IgD-negative memory B cell (primary cell): ENCODE data around the gene UBL5. TPM values are rescaled to one million over a fixed set of nuclear protein-coding genes. Genes with fewer than 3 reads are reported as not detected.
A peak's percentile ranks its signal among the peaks of the same experiment; 100 is the strongest.

ENCODE experiments used
- H3K27ac Mint-ChIP-seq, 3 donors: one replicate each; pipeline ENCODE4 v1.8.0; 2020 to 2022; ENCODE audit warnings: mild to moderate bottlenecking in 3 of 3, mixed read lengths in 3 of 3, moderate library complexity in 1 of 3
- H3K27me3 Mint-ChIP-seq: one replicate; pipeline ENCODE4 v1.8.0; 2021; ENCODE audit warnings: mixed read lengths
- H3K36me3 Mint-ChIP-seq: one replicate; pipeline ENCODE4 v1.8.0; 2020; ENCODE audit warnings: mild to moderate bottlenecking, mixed read lengths
- H3K4me1 Mint-ChIP-seq, 3 donors: one replicate each; pipeline ENCODE4 v1.8.0; 2020 to 2022; ENCODE audit warnings: mixed read lengths in 3 of 3, mild to moderate bottlenecking in 1 of 3
- H3K4me3 Mint-ChIP-seq, 4 donors: one replicate each; pipeline ENCODE4 v1.8.0; 2020 to 2022; ENCODE audit warnings: mild to moderate bottlenecking in 4 of 4, mixed read lengths in 4 of 4, moderate library complexity in 3 of 4
- H3K9me3 Mint-ChIP-seq, 3 donors: one replicate each; pipeline ENCODE4 v1.8.0; 2020 to 2021; ENCODE audit warnings: mixed read lengths in 3 of 3, mild to moderate bottlenecking in 1 of 3
- polyA plus RNA-seq: library from polyadenylated mRNA; unstranded; fragments of 300-500 nt; fragmentation: Illumina TruSeq; gene quantifications from one replicate; pipeline ENCODE4 v1.2.3, GENCODE V29; 2021

The UBL5 gene
- polyA plus RNA-seq, 1 donor from 2014 or later, result 592 TPM

DNA sequence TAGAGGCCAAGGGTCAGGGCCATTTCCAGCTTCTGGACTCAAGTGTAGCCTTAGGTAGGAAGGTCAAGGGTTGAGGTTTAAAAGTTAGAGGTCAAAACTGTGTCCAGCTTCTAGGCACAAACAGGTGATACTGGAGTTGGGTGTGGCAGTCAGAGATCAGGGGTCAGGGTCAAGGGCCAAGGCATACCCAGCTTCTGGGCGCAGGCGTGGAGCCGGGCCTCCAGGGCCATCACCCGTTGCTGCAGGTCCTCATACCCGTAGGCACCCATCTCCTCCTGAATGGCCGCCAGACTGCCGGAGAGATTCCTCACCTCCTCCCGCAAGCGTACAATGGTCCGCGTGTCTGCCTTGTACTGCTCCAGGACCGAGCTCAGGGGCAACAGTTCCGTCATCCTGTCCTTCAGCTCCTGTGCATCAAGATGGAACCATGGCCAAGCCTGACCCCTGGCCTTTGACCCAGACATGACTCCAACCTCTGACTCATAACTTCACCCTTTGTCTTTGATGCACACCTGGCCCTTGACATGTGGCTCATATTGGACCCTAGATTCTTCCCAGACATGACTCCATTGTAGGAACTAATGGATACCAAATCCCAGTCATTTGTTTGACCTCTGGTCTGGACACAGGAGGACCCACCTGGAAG, 29.5 kb downstream of the UBL5 start:
- Mint-ChIP-seq H3K9me3 (no peaks in the 10 kb centered on the region), H3K36me3 (peaks cover 3% of the 10 kb centered on the region), H3K27ac (no peak overlapping the region), H3K27me3 (no peaks in the 10 kb centered on the region), H3K4me1 (peaks cover 0 to 12% (median 8%) of the 10 kb centered on the region in 3 donors), H3K4me3 (peak overlapping the region in 1 of 4 donors; percentile 44)

GRCh38 chr19:9857920-9858746, 30.4 kb downstream of the UBL5 start:
- Mint-ChIP-seq H3K4me1 (peaks cover 0 to 12% (median 8%) of the 10 kb centered on the region in 3 donors), H3K9me3 (no peaks in the 10 kb centered on the region), H3K36me3 (no peaks in the 10 kb centered on the region)

GRCh38 chr19:9858766-9859165, 31.0 kb downstream of the UBL5 start:
- Mint-ChIP-seq H3K27ac (peak overlapping the region in 1 of 3 donors; percentile 94), H3K9me3 (no peaks in the 10 kb centered on the region), H3K4me1 (peaks cover 0 to 12% (median 8%) of the 10 kb centered on the region in 3 donors), H3K27me3 (no peaks in the 10 kb centered on the region), H3K4me3 (peak overlapping the region in 1 of 4 donors; percentile 8), H3K36me3 (no peaks in the 10 kb centered on the region)

More at GRCh38 chr19:9857920-9858746, 30.4 kb downstream of the UBL5 start:
- Mint-ChIP-seq H3K27ac (peak overlapping the region in 2 of 3 donors; percentile 90 to 94), H3K4me3 (peak overlapping the region in 2 of 4 donors; percentile 70 to 73), H3K27me3 (no peaks in the 10 kb centered on the region)

- H3K27me3 Mint-ChIP-seq, result no peaks in the 10 kb centered on the region
- H3K36me3 Mint-ChIP-seq, result no peaks in the 10 kb centered on the region
- no peak overlapping the region for H3K27ac Mint-ChIP-seq
- H3K4me3 Mint-ChIP-seq, result no peak overlapping the region
- H3K4me1 Mint-ChIP-seq, result peaks cover 0 to 12% (median 8%) of the 10 kb centered on the region in 3 donors
- H3K9me3 Mint-ChIP-seq, result no peaks in the 10 kb centered on the region
Measured at GRCh38 chr19:9860407-9860806, 32.7 kb downstream of the UBL5 start.

DNA sequence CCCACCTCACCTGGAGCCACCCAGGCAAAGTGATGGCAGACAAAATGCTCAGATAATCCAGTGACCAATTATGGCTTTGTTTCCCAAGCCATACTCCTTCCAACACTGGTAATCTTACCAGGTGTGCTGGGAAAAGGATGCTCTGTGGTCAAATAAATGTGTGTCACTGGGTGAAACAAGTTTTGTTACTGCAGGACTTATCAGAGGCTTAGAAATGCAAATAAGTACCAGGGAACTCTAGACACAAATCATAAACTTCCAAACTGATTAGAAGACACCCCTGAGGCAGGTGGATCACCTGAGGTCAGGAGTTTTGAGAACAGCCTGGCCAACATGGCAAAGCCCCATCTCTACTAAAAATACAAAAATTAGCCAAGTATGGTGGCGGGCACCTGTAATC, 33.8 kb downstream of the UBL5 start:
- no peak overlapping the region for H3K27ac Mint-ChIP-seq
- no peaks in the 10 kb centered on the region for H3K36me3 Mint-ChIP-seq
- peaks cover 0 to 14% (median 8%) of the 10 kb centered on the region in 3 donors for H3K4me1 Mint-ChIP-seq
- H3K27me3 Mint-ChIP-seq, result no peaks in the 10 kb centered on the region
- H3K4me3 Mint-ChIP-seq, result no peak overlapping the region
- H3K9me3 Mint-ChIP-seq, result no peaks in the 10 kb centered on the region

GRCh38 chr19:9862938-9863337, 35.2 kb downstream of the UBL5 start:
- Mint-ChIP-seq H3K4me3 (no peak overlapping the region), H3K27me3 (no peaks in the 10 kb centered on the region), H3K27ac (no peak overlapping the region), H3K9me3 (no peaks in the 10 kb centered on the region), H3K4me1 (peaks cover 0 to 7% (median 6%) of the 10 kb centered on the region in 3 donors), H3K36me3 (no peaks in the 10 kb centered on the region)

- H3K4me3 Mint-ChIP-seq, result no peak overlapping the region
- peaks cover 0 to 2% (median 2%) of the 10 kb centered on the region in 3 donors for H3K4me1 Mint-ChIP-seq
- no peaks in the 10 kb centered on the region for H3K36me3 Mint-ChIP-seq
- no peaks in the 10 kb centered on the region for H3K9me3 Mint-ChIP-seq
- H3K27ac Mint-ChIP-seq, result no peak overlapping the region
- H3K27me3 Mint-ChIP-seq, result no peaks in the 10 kb centered on the region
Measured at GRCh38 chr19:9863759-9864158, 36.0 kb downstream of the UBL5 start.

- Mint-ChIP-seq H3K4me1 (peaks cover 0 to 2% (median 2%) of the 10 kb centered on the region in 3 donors), H3K27ac (no peak overlapping the region), H3K27me3 (no peaks in the 10 kb centered on the region), H3K9me3 (no peaks in the 10 kb centered on the region), H3K36me3 (no peaks in the 10 kb centered on the region), H3K4me3 (no peak overlapping the region)
Measured at GRCh38 chr19:9865732-9866501, 38.2 kb downstream of the UBL5 start.

DNA sequence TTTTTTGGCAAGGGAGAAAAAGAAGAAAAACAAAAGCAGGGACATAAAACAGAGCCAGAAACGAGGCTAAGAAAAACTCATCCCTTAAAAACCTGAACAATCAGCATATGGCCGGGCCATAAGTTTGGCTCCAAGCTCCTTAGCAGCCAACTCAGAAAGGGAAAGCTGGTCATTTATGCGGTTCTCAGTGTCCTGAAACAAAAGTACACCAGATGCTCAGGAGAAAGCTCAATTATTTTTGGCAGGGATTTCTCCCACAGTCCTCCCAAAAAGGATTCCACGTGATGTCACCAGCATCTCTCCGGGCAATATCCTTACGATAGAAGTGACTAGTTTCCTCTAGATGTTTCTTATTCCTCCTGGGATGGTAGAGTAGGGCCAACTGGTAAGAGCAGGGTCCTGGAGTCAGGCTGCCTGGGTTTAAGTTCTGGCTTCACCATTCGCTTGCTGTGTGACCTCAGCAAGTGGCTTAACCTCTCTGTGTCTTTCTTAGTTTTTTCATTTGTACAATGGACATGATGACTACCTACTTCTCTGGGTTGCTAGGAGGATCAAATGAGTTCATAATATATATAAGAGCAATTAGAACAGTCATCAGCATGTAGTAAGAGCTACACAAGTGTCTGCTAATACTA, 41.4 kb downstream of the UBL5 start:
- Mint-ChIP-seq H3K9me3 (no peaks in the 10 kb centered on the region), H3K27ac (no peak overlapping the region), H3K27me3 (no peaks in the 10 kb centered on the region), H3K36me3 (no peaks in the 10 kb centered on the region), H3K4me1 (peaks cover 0 to 2% (median 2%) of the 10 kb centered on the region in 3 donors), H3K4me3 (no peak overlapping the region)

DNA sequence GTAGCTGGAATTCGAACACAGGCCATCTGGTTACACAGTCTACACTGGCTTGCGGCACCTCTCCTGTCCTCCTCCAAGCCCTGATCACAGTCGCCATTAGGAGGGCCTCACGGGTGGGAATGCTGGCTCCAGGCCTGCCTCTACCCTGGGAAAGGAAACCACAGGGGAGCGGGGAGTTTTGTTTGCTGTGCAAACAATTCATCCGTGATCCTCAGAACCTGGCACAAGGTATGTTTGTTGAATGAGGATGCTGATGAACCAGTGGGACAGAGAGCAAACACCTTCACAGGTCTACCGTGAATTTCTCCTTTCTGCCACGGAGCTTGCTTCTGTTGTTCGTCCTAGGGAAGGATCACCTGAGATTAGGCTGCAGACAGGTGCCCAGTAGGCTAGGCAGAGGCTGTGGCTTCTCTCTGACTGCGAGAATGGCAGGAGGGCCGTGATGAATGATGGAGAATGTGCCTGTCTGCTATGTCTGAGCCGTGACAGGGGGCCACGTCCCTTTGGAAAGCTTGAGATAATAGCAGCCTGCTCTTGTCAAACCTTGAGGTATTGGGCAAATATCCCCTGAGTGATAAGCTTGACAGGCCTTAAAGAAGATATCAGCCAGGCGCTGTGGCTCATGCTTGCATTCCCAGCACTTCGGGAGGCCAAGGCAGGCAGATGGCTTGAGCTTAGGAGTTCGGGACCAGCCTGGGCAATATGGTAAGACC, 44.1 kb downstream of the UBL5 start:
- H3K36me3 Mint-ChIP-seq, result no peaks in the 10 kb centered on the region
- no peak overlapping the region for H3K27ac Mint-ChIP-seq
- peaks cover 2% of the 10 kb centered on the region for H3K27me3 Mint-ChIP-seq
- H3K9me3 Mint-ChIP-seq, result no peaks in the 10 kb centered on the region
- peaks cover 0 to under 1% (median 0%) of the 10 kb centered on the region in 3 donors for H3K4me1 Mint-ChIP-seq
- H3K4me3 Mint-ChIP-seq, result no peak overlapping the region

DNA sequence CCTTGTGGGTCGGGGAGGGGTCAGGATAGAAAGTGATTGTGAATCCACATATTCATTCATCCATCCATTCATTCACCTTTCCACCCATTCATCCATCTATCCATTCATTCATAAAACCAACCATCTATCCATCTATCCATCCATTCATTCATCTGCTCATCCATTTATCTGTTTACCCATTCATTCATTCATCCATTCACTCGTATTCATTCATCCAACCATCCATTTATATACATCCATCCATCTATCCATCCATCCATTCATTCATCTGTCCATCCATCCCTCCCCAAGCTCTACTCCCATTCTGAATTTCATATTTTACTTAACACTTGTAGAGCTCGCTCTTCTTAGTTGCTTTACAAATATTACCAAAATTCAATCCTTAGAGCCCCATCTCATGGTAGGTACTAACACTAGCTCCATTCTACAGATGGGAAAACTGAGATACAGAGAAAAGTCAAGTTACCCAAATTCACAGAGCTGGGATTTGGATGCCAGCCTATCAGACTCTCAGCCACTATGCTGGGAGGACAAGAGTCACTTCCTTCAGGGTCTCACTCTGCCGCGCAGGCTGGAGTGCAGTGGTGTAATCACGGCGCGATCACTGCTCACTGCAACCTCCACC, 45.0 kb downstream of the UBL5 start:
- no peak overlapping the region for H3K27ac Mint-ChIP-seq

DNA sequence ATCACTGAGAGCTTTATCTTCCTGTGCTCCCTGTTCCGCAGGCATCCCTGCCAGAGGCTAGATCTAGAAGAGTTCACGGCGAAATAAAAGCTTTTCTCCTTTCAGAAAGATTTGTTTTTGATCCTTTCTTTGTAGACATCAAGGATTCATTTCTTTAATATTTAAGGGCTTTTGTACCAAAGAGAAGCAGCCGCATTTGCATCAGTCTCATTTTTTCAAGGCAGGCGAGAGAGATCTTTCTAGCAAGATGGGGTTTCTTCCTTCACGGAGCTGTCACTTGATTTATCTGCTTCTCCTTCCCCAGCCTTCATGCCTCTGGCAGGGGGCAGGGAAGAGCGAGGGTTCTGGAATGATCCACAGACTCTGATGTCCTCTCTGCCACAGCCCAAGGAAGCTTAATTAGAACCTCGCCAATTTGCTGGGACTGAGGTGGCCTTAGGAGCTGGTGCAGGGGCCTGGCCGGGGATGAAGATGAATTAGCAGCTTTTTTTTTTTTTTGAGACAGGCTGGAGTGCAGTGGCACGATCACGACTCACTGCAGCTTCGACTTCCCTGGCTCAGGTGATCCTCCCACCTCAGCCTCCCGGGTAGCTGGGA, 47.4 kb downstream of the UBL5 start:
- H3K4me1 Mint-ChIP-seq, result peaks cover 0 to 2% (median 2%) of the 10 kb centered on the region in 3 donors
- H3K4me3 Mint-ChIP-seq, result peak overlapping the region in 1 of 4 donors; percentile 58
- no peaks in the 10 kb centered on the region for H3K9me3 Mint-ChIP-seq
- H3K36me3 Mint-ChIP-seq, result peaks cover 2% of the 10 kb centered on the region
- H3K27ac Mint-ChIP-seq, result no peak overlapping the region
- peaks cover 2% of the 10 kb centered on the region for H3K27me3 Mint-ChIP-seq

More for the DNA sequence above, 45.0 kb downstream of the UBL5 start:
- H3K4me3 Mint-ChIP-seq, result no peak overlapping the region
- H3K36me3 Mint-ChIP-seq, result no peaks in the 10 kb centered on the region
- H3K4me1 Mint-ChIP-seq, result no peaks in the 10 kb centered on the region
- no peaks in the 10 kb centered on the region for H3K9me3 Mint-ChIP-seq
- H3K27me3 Mint-ChIP-seq, result peaks cover 2% of the 10 kb centered on the region

DNA sequence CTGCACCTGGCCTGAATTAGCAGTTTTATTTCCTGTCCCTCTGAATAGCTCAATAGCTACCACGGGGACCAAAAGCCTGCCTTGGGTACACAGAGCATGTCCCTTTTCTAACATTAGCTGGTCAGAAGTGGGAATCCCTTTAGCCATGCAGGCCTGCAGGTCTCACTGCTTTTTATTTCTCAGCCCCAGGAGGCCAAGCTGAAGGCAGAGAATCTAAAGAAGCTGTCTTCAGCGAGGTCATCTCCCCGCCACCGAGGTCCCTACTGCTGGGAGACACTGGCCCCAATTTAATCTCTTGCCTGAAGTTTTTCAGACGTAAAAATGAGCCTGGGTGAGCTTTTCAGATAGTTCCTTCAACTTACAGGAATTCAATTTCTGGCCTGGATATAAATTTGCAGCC, 48.1 kb downstream of the UBL5 start:
- Mint-ChIP-seq H3K4me1 (peaks cover 0 to 2% (median 2%) of the 10 kb centered on the region in 3 donors), H3K36me3 (peaks cover 2% of the 10 kb centered on the region), H3K4me3 (peak overlapping the region in 1 of 4 donors; percentile 58), H3K27ac (no peak overlapping the region), H3K27me3 (peaks cover 2% of the 10 kb centered on the region), H3K9me3 (no peaks in the 10 kb centered on the region)
